Natural killer cell (primary cell): ENCODE measurements around the gene SRRD. TPM values are rescaled to one million over a fixed set of nuclear protein-coding genes. Genes with fewer than 3 reads are reported as not detected.

ENCODE experiments used
- ATAC-seq, 3 donors: fragments of 150-1000 bp in 2 of 3; fragments of 200-7000 bp in 1 of 3; cut with Tn5 transposase; 1 replicate in 1 of 3; 2 replicates in 2 of 3; pipeline ENCODE4 v1.10.0; 2021; ENCODE audit warnings: mild to moderate bottlenecking in 2 of 3, moderate library complexity in 2 of 3
- DNase-seq, 2 donors: peaks; one replicate each; pipeline versions ENCODE4 v3.0.0 to v3.0.0-alpha.2; 2013 to 2021; ENCODE audit warnings: mixed read lengths in 1 of 2
- H3K27ac ChIP-seq: one replicate; pipeline ENCODE4 v1.5.1; 2013; ENCODE audit warnings: mild to moderate bottlenecking, low read length
- H3K27me3 ChIP-seq: one replicate; pipeline ENCODE4 v1.6.1; 2013; ENCODE audit warnings: low read length; ENCODE audit not compliant: control insufficient read depth, insufficient read depth
- H3K36me3 ChIP-seq: one replicate; pipeline ENCODE4 v1.6.1; 2013; ENCODE audit warnings: low read length; ENCODE audit not compliant: control insufficient read depth, insufficient read depth
- H3K4me1 ChIP-seq: one replicate; pipeline ENCODE4 v1.6.1; 2013; ENCODE audit warnings: low read length; ENCODE audit not compliant: control insufficient read depth, insufficient read depth
- H3K4me3 ChIP-seq: one replicate; pipeline ENCODE4 v1.5.1; 2013; ENCODE audit warnings: low read length
- H3K9me3 ChIP-seq: one replicate; pipeline ENCODE4 v1.6.1; 2013; ENCODE audit warnings: low read length; ENCODE audit not compliant: control insufficient read depth, insufficient read depth
- H3K27ac Mint-ChIP-seq, 2 donors: one replicate each; pipeline ENCODE4 v1.8.0; 2022; ENCODE audit warnings: mild to moderate bottlenecking in 2 of 2, mixed read lengths in 2 of 2, moderate library complexity in 1 of 2
- H3K27me3 Mint-ChIP-seq, 2 donors: one replicate each; pipeline ENCODE4 v1.8.0; 2022; ENCODE audit warnings: low read depth in 2 of 2, mixed read lengths in 2 of 2
- H3K36me3 Mint-ChIP-seq: one replicate; pipeline ENCODE4 v1.8.0; 2022; ENCODE audit warnings: mixed read lengths
- H3K4me1 Mint-ChIP-seq, 2 donors: one replicate each; pipeline ENCODE4 v1.8.0; 2022; ENCODE audit warnings: mixed read lengths in 2 of 2
- H3K4me3 Mint-ChIP-seq: one replicate; pipeline ENCODE4 v1.8.0; 2022; ENCODE audit warnings: mild to moderate bottlenecking, moderate library complexity, mixed read lengths
- H3K9me3 Mint-ChIP-seq, 2 donors: one replicate each; pipeline ENCODE4 v1.8.0; 2022; ENCODE audit warnings: mixed read lengths in 2 of 2
- CTCF ChIP-seq: fragments of 200-600 bp; IDR thresholded peaks from one replicate; pipeline ENCODE4 v1.8.0; 2022; ENCODE audit warnings: antibody characterized with exemption
- WGBS: methylation state at CpG from one replicate; pipeline ENCODE4 v1.1.7; 2013; ENCODE audit warnings: missing lambda C conversion rate; ENCODE audit not compliant: insufficient coverage; 5-methylcytosine and 5-hydroxymethylcytosine counted together
- intact Hi-C: fragments of 100-400 bp; cut with micrococcal nuclease; formaldehyde crosslinking; loops from one replicate; pipeline ENCODE4 v1.14.2; 2022
- total RNA-seq, 4 donors: library from RNA; stranded (reverse); fragments of 120-200 nt in 1 of 4; gene quantifications; one replicate each; pipeline versions ENCODE4 v1.2.3 to v1.2.4, GENCODE V29; 2013 to 2022

Gene SRRD
- total RNA-seq, 3 donors from 2014 or later (not counting 1 experiment from before 2014, with no cell fraction given) = 18.8 to 21.5 (median 21.4) TPM

GRCh38 chr22:26483043-26483438 is 636 bp upstream of the SRRD start:
- Histone ChIP-seq H3K36me3 (peaks cover 6% of the 10 kb centered on the region), H3K9me3 (no peaks in the 10 kb centered on the region), H3K4me3 (peak overlapping the region; percentile 64), H3K27me3 (no peaks in the 10 kb centered on the region), H3K4me1 (peaks cover 19% of the 10 kb centered on the region), H3K27ac (peak overlapping the region; percentile 84)
- peak overlapping the region; percentile 95 for H3K4me3 Mint-ChIP-seq
- no peak for TF ChIP-seq CTCF
- H3K9me3 Mint-ChIP-seq = no peaks in the 10 kb centered on the region
- peaks cover under 1% of the 10 kb centered on the region for H3K36me3 Mint-ChIP-seq
- ATAC-seq = no peak
- peaks cover 65 to 66% of the 10 kb centered on the region in 2 donors for H3K4me1 Mint-ChIP-seq
- intact Hi-C loops = loop anchor here (1.0 to 2.0 kb wide), 3 partner anchors 20 to 190 kb away; partner anchors contain the start of gene TFIP11
- DNase-seq = no peak
- H3K27me3 Mint-ChIP-seq = no peaks in the 10 kb centered on the region
- WGBS = 11% methylated on average over 7 of the region's 7 CpGs
- peak overlapping the region; percentile 95 to 98 for H3K27ac Mint-ChIP-seq

- peak in 1 of 2 donors; percentile 68 for DNase-seq
- no peak for TF ChIP-seq CTCF
- no peaks in the 10 kb centered on the region for H3K27me3 Mint-ChIP-seq
- H3K36me3 Mint-ChIP-seq = no peaks in the 10 kb centered on the region
- H3K9me3 ChIP-seq = no peaks in the 10 kb centered on the region
- peaks cover 58 to 67% of the 10 kb centered on the region in 2 donors for H3K4me1 Mint-ChIP-seq
- intact Hi-C loops = no loop called here
- H3K27me3 ChIP-seq = no peaks in the 10 kb centered on the region
- peak; percentile 16 to 50 (median 34) for ATAC-seq
- peak overlapping the region; percentile 95 for H3K4me3 Mint-ChIP-seq
- peak overlapping the region; percentile 95 to 98 for H3K27ac Mint-ChIP-seq
- peak overlapping the region; percentile 81 for H3K27ac ChIP-seq
- WGBS = 13% methylated on average over 6 of the region's 6 CpGs
- peaks cover 19% of the 10 kb centered on the region for H3K36me3 ChIP-seq
- peak overlapping the region; percentile 91 for H3K4me3 ChIP-seq
- no peaks in the 10 kb centered on the region for H3K9me3 Mint-ChIP-seq
- H3K4me1 ChIP-seq = peaks cover 19% of the 10 kb centered on the region
These were observed 656 bp downstream of the SRRD start for GRCh38 chr22:26484360-26484706.

- no peaks in the 10 kb centered on the region for H3K27me3 ChIP-seq
- TF ChIP-seq CTCF = no peak
- Mint-ChIP-seq H3K4me1 (peaks cover 51 to 61% of the 10 kb centered on the region in 2 donors), H3K4me3 (peak overlapping the region; percentile 95), H3K9me3 (no peaks in the 10 kb centered on the region), H3K27ac (peak overlapping the region; percentile 95 to 98), H3K27me3 (no peaks in the 10 kb centered on the region), H3K36me3 (no peaks in the 10 kb centered on the region)
- no peaks in the 10 kb centered on the region for H3K9me3 ChIP-seq
- ATAC-seq = no peak
- H3K36me3 ChIP-seq = peaks cover 26% of the 10 kb centered on the region
- no peak overlapping the region for H3K4me3 ChIP-seq
- intact Hi-C loops = no loop called here
- no peak for DNase-seq
- 83% methylated on average over 7 of the region's 7 CpGs for WGBS
- peaks cover 19% of the 10 kb centered on the region for H3K4me1 ChIP-seq
- peak overlapping the region; percentile 81 for H3K27ac ChIP-seq
These were observed 1.3 kb downstream of the SRRD start for GRCh38 chr22:26485013-26485412.

- 60% methylated on average over 3 of the region's 3 CpGs for WGBS
- DNase-seq (no peak), ATAC-seq (no peak)
- H3K4me1 ChIP-seq = peaks cover 12% of the 10 kb centered on the region
- no peaks in the 10 kb centered on the region for H3K9me3 Mint-ChIP-seq
- H3K27ac ChIP-seq = no peak overlapping the region
- H3K9me3 ChIP-seq = no peaks in the 10 kb centered on the region
- no peaks in the 10 kb centered on the region for H3K27me3 Mint-ChIP-seq
- H3K36me3 Mint-ChIP-seq = no peaks in the 10 kb centered on the region
- intact Hi-C loops = no loop called here
- H3K27ac Mint-ChIP-seq = peak overlapping the region; percentile 95 to 98
- H3K4me1 Mint-ChIP-seq = peaks cover 50 to 59% of the 10 kb centered on the region in 2 donors
- H3K36me3 ChIP-seq = peaks cover 34% of the 10 kb centered on the region
- no peaks in the 10 kb centered on the region for H3K27me3 ChIP-seq
- no peak for TF ChIP-seq CTCF
- H3K4me3 ChIP-seq = no peak overlapping the region
- H3K4me3 Mint-ChIP-seq = peak overlapping the region; percentile 71
These were observed 2.2 kb downstream of the SRRD start for GRCh38 chr22:26485806-26486390.
